ENCODE results near the gene GRAMD2B.
"Not testable (repeated sequence)": the region's sequence is repeated elsewhere in the genome, so short reads cannot be mapped to it uniquely, and the experiment has no call there.

Gene GRAMD2B

DNA sequence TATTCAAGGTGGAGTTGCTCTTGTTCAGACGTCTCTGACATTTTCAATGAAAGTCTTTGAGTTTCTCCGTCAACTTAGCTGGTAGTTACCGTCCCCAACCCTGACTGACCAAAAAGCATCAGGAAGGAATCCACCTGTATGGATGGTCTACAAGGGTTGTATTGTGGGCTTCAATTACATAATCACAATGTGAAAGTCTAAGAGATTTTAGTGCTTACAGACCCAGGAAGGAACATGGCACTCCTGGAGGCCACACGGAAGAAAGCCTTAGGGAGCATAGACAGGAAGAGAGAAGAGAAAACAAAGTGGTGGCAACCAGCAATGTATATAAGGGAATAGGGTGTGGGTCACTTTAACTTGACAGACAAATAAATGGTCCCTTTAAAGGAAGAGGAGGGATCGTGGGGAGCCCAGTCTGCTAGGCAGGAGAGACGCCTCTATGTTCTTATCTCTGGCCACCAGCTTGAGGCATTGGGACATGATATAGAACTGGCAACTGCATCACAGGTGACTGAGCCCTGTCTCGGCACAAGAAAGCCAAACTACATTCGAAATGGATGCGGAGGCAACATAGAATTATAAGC, 91.4 kb downstream of the GRAMD2B start:
- DNase-seq = no peak

- DNase-seq = no peak
Measured at GRCh38 chr5:126515337-126515736, 92.1 kb downstream of the GRAMD2B start.

- DNase-seq = peak; percentile 14
Measured at GRCh38 chr5:126516133-126516532, 92.9 kb downstream of the GRAMD2B start.

DNA sequence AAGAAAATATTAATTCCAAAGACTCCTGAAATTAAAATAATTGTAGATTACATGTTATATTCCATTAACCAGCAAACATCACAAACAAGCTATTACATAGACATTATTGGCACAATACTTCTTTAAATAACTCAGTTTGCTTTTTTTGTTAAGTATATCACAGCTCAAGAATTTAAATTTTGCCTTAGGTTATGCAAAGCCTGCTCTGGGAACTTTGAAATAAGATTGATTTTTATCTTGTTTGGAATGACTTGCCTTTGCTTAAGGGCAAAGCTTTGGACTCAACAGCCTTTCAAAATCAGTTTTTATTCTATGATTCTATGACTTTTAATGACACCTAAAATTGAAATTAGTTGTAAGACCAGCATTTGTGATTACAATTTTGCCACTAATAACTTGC, 93.6 kb downstream of the GRAMD2B start:
- no peak for DNase-seq

DNA sequence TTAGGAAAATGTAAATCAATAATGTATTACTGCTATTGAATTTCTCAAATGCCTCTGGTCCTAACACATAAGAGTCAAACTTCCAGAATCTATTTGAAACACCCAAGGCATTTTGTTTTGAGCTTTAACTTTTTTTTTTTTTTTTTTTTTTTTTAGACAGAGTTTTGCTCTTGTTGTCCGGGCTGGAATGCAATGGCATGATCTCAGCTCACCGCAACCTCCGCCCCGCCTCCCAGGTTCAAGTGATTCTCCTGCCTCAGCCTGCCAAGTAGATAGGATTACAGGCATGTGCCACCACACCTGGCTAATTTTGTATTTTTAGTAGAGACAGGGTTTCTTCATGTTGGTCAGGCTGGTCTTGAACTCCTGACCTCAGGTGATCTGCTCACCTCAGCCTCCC, 96.0 kb downstream of the GRAMD2B start:
- DNase-seq = not testable (repeated sequence)

DNA sequence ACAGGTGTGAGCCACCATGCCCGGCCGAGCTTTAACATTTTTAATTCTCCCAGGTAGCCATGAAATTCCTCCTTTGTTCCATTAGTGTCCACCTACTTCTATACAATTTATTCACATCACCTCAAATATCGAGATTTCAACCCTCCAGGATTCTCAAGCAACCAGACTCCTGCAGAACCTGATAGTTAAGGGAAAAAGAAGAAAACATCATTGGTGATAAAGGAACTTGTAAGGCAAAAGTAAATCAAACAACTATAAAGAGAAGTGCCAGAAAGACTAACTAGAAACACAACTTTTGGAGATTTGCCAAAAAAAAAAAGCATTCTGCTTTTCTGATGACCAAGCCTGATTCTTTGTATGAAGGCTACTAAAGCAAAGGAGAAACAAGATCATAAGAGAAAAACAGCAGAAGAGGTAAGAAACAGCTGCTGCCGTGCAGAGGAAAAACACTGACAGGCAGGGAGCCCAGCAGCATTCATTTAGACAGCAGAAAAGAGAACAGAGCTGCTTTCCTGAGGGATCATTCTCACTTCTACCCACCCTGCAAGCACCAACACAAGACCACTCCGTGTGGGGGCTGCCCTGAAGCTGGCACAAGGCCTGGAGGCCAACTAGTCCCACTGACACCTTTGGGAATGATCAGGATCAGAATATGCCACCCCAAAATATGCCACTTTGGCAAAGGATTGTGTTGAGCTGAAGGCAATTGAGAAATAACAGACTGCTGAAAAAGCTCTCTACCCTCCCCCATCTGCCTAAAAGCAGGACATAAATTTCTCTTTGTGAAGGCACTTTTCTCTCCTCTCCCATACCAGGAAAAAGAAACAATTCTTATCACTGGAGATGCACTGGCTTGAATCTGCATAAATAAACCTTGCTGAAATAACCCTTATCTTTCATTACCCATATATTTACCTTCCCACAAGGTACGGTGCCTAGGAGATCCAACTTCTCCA, 96.7 kb downstream of the GRAMD2B start:
- DNase-seq = no peak

- no peak for DNase-seq
Measured at GRCh38 chr5:126520593-126520953, 97.4 kb downstream of the GRAMD2B start.

- DNase-seq = no peak
Measured at GRCh38 chr5:126521130-126521529, 97.9 kb downstream of the GRAMD2B start.

DNA sequence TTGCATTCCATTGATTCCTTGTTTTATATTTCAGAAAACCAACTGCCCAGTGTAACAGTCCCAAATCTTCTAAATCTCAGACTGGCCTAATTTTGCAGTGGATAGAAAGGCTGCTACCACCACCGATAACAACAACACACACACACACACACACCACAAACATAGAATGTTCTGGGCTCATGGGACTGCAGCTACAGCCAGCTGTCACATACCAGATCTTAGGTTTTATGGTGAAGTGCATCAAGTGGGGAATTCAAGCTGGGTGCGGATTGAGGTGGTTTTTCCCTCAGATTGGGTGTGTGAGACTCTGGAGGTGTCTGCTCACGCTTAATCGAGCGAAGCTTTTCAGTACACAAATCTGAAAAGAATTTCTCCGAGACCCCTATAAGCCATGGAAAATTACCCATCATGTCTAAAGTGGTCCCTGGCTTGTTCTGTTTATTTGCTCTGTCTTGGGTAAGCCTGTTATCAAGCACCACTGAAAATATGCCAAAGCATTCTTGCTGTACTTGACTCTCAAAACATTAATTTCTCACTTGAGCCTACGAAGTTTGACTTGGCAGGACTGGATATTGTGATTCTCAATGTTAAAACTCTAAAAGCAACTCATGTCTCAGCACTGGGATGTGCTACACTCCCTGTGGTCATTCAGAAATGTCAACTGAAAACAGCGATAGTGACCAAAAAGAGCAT, 100.8 kb downstream of the GRAMD2B start:
- no peak for DNase-seq

DNA sequence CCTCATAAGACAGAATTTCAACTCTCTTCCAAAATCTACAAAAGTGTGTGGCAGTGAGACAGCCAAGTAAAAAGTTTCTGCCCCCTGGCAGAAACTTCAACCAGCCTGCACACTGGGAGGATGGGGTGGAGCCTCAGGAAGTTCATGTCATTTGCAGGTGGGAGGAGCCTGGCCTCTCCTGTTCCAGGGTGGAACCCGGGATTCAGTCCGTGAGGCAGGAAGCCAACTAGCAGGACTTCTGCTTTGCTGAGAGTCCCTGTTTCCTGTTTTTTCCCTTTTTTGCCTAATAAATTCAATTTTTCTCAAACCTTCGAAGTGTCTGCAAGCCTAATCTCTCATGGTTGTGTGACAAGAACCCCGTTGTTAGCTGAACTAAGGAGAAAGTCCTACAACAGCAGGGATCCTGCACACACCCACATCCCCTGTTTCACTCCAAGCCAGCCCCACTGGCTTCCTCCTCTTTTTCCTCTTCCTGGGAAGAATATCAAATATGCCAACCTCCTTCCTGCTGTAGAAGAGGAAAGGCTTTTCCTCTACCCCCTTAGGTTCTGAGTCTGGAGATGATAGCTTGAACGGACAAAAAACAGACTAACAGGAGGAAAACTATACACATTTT, 102.5 kb downstream of the GRAMD2B start:
- DNase-seq = no peak

DNA sequence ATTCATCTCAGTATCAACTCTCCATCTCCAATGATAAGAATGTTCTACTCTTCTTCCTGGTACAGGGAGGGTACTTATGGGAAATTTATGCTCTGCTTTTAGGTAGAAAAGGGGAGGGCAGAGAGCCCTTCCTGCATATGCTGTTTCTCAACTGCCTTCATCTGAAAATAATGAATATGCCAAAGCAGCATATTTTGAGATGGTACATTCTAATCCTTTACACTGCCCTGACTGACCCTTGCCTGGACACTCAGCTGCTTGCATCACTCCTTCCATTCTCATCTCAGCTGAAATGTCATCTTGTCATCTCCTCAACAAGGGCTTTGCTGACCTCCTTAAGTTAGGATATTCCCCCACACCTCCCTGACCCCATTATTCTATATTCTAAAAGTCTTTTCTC, 103.3 kb downstream of the GRAMD2B start:
- DNase-seq = no peak

- no peak for DNase-seq
Measured at GRCh38 chr5:126527158-126527557, 103.9 kb downstream of the GRAMD2B start.

GRCh38 chr5:126527892-126528291, 104.7 kb downstream of the GRAMD2B start:
- no peak for DNase-seq

GRCh38 chr5:126531543-126532120, 108.4 kb downstream of the GRAMD2B start:
- DNase-seq = no peak

GRCh38 chr5:126534553-126534952, 111.3 kb downstream of the GRAMD2B start:
- DNase-seq = no peak

GRCh38 chr5:126535856-126536545, 112.8 kb downstream of the GRAMD2B start:
- DNase-seq = no peak

DNA sequence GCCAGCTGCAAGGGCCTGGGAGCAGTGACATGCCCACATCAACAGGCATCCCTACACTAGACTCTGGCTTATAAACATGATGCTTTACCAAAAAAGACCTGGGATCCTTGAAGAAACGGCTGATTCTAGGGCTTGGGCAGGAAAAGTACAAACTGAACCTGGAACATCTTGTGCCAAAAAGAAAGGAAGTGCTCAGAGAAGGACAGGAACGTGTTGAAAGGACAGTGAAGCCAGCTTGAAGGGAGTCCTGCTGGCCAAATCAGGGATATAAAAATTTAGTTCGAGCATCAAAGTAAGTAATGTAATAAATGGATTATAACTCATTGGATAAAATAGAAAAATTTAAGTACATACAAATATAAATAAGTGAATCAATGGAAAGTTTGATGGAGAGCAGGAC, 113.7 kb downstream of the GRAMD2B start:
- no peak for DNase-seq

- no peak for DNase-seq
Measured at GRCh38 chr5:126538579-126538978, 115.4 kb downstream of the GRAMD2B start.

GRCh38 chr5:126540631-126541030, 117.4 kb downstream of the GRAMD2B start:
- no peak for DNase-seq

DNA sequence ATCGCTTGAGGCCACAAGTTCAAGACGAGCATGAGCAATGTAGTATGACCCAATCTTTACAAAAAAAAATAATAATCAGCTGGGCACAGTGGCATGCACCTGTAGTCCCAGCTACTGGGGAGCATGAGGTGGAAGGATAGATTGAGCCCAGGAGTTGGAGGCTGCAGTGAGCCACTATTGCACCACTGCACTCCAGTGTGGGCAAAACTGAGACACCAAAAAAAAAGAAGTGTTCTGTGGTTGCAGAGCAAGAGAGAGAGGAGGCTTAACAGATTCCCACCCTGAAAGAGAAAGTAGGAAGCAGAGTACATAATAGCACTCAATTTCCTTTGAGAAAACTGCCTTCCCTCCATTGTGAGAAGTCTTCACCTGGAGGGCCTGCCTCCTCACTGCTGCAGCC, 119.2 kb downstream of the GRAMD2B start:
- DNase-seq = no peak

GRCh38 chr5:126543009-126543408, 119.8 kb downstream of the GRAMD2B start:
- DNase-seq = no peak

DNA sequence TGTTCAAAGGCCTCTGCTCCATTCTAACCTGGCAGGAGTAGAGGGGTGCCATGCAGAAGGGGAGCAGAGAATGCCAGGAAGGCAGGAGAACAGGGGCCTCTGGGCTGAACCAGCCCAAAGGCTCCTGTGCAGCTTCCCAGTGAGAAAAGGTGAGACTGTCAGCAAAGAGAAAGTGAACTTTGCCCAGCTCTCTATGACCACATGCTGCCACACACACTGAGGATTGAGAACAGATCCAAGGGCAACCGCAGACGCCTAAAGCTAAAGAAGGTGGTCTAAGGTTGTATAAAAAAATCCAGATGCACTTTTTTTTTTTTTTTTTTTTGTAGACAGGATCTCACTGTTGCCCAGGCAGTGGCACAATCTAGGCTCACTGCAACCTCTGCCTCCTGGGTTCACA, 120.5 kb downstream of the GRAMD2B start:
- DNase-seq = no peak
